GM12892 (cell line): Measurements from ENCODE around the gene AQP2.

Source experiments
- POLR2A ChIP-seq: IDR thresholded peaks from 2 replicates; pipeline ENCODE4 v1.6.1; 2011; ENCODE audit warnings: low read depth, low read length, control low read depth
- POLR2AphosphoS5 ChIP-seq: IDR thresholded peaks from 2 replicates; pipeline ENCODE4 v1.6.1; 2011; ENCODE audit warnings: low read depth, low read length, control low read depth
- TAF1 ChIP-seq: IDR thresholded peaks from 2 replicates; pipeline ENCODE4 v1.6.1; 2011; ENCODE audit warnings: low read depth, mild to moderate bottlenecking, control low read depth, low read length, borderline replicate concordance

DNA sequence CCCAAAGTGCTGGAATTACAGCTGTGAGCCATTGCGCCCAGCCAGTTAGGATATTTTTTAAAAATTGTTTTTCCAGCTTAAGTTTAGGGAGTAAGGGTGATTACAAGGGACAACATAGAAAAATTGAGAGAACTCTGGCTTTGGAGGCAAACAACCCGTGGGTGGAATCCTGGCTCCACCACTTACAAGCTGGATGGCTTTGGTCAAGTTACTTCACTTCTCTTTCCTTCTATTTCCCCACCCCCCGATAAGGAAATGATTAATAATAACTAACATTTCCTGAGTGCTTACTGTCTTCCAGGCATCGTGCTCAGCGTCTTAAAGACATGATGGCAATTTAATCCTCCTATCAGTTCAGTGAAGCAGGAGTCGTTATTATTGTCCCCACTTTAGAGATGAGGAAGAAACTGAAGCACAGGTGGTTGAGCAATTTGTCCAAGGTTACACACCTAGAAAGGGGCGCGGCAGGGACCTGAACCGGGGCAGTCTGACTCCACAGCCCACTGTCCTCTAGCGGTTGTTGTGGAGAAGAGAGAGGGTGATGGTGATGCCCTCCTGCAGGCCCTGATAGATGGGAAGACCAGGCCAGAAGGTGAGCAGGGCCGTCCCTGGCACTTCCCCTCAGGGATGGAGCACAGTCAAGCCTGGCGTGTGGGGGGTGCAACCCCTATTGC is 30.2 kb upstream of the AQP2 start:
- TF ChIP-seq POLR2A = no peak
- no peak for TF ChIP-seq TAF1
- TF ChIP-seq POLR2AphosphoS5 = no peak
